K562 (cell line): Measurements from ENCODE around the gene APC2.

Source experiments
- CTCF ChIP-seq, 3 experiments: IDR thresholded peaks in 2 of 3; conservative IDR thresholded peaks in 1 of 3; 2 replicates each; pipeline ENCODE4 v1.5.1; 2011 to 2012; ENCODE audit warnings: low read length in 3 of 3, mild to moderate bottlenecking in 3 of 3, control low read depth in 2 of 3, improper control_type of control experiment in 1 of 3, inconsistent platforms in 1 of 3, low read depth in 1 of 3, mixed read lengths in 1 of 3, moderate library complexity in 1 of 3; ENCODE audit not compliant: insufficient read depth in 2 of 3
- HDAC6 ChIP-seq: IDR thresholded peaks from 2 replicates; pipeline ENCODE4 v1.6.1; 2012; ENCODE audit warnings: low read depth, mild to moderate bottlenecking, control low read depth, inconsistent platforms, low read length, moderate library complexity
- NFIC ChIP-seq: fragments of 450-650 bp; IDR thresholded peaks from 2 replicates; pipeline ENCODE4 v1.6.1; 2017; ENCODE audit warnings: mild to moderate bottlenecking, inconsistent platforms
- PCBP2 ChIP-seq: fragments of 200-400 bp; formaldehyde crosslinking; IDR thresholded peaks from 2 replicates; pipeline ENCODE4 v1.6.1; 2018; ENCODE audit warnings: low read length, low read depth, mild to moderate bottlenecking, moderate library complexity; ENCODE audit not compliant: poor library complexity, severe bottlenecking

- no peak for TF ChIP-seq CTCF (IDR thresholded peaks at IDR 0.05 in 2 of 3, conservative IDR thresholded peaks at IDR 0.05 in 1 of 3; ENCODE audit: insufficient read depth in 2 of 3, low read depth in 1 of 3, low read length in 3 of 3)
- no peak for TF ChIP-seq NFIC
- TF ChIP-seq PCBP2 = no peak
- no peak for TF ChIP-seq HDAC6
These were observed 28.5 kb upstream of the APC2 start for GRCh38 chr19:1421218-1421957.
